NT2/D1 (cell line): ENCODE data around the gene CDCA4.

Experiments used
- YY1 ChIP-seq: IDR thresholded peaks from 2 replicates; pipeline ENCODE4 v1.6.1; 2011; ENCODE audit not compliant: insufficient read length, insufficient read depth
- ZNF274 ChIP-seq: IDR thresholded peaks from 2 replicates; pipeline ENCODE4 v1.6.1; 2011; ENCODE audit warnings: mild to moderate bottlenecking, low read depth, low read length

DNA sequence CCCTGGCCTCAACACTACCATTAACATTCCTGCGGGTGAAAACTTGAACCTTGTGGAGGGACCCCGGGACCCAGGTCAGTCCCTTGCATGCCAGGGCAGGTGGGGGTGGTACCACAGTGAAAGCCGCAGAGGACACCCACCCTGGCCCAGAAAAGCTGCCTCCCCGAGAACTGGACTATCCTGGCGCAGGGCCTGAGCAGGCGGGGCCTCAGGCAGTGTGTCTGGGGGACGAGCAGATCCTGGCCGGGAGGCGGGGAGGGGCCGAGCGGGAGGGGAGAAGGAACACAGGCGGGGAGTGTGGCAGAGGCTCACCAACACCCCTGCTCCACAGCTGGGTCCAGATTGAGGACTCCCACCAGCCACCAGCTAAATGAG is 52.7 kb downstream of the CDCA4 start:
- TF ChIP-seq ZNF274 (no peak), YY1 (no peak)
